GM12801 (cell line): ENCODE measurements around the gene TBL1XR1.

Experiments used
- TF ChIP-seq, protein P1 (sequence below): IDR thresholded peaks from one replicate; pipeline ENCODE4 v1.5.1; 2011; ENCODE audit warnings: control low read depth; ENCODE audit not compliant: insufficient read length; ENCODE audit errors: extremely low read depth

The TBL1XR1 gene

GRCh38 chr3:177034832-177035475 lies 162.3 kb downstream of the TBL1XR1 start:
- TF ChIP-seq, protein P1, sequence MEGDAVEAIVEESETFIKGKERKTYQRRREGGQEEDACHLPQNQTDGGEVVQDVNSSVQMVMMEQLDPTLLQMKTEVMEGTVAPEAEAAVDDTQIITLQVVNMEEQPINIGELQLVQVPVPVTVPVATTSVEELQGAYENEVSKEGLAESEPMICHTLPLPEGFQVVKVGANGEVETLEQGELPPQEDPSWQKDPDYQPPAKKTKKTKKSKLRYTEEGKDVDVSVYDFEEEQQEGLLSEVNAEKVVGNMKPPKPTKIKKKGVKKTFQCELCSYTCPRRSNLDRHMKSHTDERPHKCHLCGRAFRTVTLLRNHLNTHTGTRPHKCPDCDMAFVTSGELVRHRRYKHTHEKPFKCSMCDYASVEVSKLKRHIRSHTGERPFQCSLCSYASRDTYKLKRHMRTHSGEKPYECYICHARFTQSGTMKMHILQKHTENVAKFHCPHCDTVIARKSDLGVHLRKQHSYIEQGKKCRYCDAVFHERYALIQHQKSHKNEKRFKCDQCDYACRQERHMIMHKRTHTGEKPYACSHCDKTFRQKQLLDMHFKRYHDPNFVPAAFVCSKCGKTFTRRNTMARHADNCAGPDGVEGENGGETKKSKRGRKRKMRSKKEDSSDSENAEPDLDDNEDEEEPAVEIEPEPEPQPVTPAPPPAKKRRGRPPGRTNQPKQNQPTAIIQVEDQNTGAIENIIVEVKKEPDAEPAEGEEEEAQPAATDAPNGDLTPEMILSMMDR = no peak

DNA sequence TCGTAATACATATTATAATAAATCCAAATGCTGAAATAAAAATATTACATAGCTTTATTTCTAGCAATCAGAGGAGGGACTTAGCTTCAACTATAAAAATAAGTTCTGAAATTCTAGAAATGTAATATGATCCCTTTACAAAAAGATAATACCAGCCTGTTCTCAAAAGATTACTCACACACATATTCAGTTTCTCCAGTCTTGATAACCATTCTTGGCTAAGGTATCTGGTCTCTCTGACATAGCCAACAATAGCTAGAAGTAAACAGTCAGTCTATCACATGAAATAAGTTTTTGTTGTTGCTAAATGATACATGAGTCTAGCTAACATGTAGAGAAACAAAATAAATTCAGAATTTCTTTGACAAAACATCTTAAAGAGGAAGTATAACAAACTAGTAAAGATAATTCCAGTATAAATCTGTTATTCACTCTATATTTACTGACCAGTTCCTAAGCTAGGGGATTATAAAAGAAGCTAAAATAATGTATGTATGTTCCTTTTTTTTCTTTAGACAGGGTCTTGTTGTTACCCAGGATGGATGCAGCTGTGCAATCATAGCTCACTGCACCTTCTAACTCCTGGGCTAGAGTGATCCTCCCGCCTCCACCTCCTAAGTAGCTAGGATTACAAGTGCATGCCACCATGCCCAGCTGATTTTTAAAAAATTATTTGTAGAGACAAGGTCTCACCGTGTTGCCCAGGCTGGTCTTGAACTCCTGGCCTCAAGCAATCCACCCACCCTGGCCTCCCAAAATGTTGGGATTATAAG lies 170.6 kb downstream of the TBL1XR1 start:
- TF ChIP-seq, protein P1 = no peak

- TF ChIP-seq, protein P1 = no peak
Observed at GRCh38 chr3:177015881-177016280, 181.4 kb downstream of the TBL1XR1 start.

DNA sequence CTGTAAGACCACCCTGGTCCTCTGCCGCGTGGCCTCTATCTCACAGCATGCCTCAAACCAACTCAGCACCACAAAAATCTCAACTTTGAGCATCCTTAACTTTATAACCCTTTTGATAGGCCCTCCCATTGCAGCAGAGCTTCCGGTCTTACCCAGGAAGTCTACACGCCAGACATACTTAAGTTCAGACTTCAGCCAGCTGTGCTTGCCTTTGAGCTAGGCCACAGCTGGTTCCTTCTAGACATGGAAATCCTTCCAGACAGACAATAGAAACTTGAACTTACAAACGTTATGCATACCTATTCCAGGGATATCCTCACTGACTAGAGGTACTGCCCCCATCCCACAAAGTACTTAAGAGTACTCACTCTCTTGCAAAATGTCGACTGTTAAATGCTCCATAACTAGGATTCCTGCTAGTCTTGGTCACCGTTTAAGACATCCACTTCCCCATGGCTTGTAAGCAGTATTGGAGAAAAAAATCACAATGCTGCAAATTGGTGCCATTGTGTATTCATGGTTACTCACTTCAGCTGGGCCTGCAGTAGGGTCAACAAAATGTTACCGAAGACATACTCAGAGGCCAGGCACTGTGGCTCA lies 183.5 kb downstream of the TBL1XR1 start:
- TF ChIP-seq, protein P1 = no peak

DNA sequence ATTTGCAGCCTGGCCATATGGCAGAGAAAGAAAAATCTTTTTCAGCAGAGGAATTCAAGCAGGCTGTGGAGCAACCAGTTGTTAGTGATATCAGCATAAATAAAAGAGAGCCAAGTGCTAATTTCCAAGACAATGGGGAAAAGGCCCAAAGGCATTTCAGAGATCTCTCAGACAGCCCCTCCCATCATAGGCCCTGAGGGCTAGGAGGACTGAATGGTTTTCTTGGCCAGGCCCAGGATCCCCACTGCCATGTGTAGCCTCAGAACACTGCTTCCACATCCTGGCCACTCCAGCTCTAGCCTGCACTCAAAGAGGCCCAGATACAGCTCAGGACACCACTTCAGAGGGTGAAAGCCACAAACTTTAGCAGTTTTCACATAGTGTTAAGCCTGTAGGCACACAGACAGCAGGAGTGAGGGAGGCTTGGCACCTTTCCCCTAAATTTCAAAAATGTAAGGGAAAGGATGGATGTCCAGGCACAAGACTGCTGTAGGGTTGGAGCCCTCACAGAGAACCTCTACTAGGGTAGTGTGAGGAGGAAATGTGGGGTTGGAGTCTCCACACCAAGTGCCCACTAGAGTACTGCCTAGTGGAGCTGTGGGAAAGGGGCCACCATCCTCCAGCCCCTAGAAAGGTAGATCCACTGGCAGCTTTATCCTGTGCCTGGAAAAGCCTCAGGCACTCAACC lies 191.4 kb downstream of the TBL1XR1 start:
- TF ChIP-seq, protein P1 = no peak

DNA sequence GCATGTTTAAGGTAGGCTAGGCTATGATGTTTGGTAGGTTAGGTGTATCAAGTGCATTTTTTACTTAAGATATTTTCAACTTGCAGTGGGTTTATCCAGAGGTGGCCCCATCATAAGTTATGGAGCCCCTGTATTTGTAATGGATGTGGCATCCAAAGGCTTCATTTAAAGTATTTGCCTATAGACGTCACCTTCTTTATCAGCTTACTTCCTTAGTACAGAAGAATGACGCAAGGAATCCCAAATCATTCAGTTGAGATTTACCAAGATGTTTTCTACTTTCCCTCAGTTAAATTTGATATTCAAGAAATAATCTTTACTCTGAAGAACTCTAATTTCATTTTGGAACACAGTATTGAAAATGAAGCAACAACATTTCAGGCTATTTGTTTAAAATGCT lies 201.3 kb downstream of the TBL1XR1 start:
- TF ChIP-seq, protein P1 = no peak

DNA sequence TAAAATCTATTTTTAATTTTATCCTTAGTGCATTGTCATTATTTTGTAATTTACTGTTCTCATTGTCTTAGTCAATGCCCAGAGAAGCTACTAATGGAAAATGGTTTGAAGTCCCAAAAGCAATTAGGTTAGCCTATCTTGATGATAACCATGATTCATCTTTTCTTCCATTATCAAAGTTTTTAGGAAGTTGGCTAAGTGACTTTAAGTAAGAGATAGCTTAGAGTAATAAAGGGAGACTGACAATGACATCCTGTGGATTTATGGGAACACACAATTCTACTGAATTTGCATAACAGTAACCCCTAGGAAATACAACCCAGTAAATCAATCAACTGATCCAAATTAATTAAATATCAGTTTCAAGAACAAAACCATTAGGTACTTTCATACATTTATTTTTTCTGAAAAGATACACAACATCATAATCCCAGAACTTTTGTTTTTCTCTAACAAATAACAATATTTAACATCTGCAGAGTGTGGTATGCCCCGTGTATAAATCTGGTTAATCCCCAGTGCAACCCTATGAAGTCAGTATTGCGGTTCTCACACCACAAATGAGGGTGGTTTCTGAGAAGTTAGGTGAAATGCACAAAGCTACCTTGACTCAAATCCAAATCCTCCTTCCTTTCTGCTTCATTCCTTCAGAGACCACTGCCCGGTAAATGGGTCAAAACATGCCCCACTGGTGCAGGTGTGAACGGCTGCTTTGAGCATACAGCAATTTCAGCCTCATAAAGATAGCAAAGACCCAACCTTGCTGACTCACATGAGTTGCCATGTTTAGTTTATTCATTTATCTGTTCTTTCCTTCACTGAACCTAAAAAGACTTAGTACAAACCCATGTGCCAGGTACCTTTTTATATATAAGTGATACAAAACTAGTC lies 202.1 kb downstream of the TBL1XR1 start:
- TF ChIP-seq, protein P1 = no peak
